Retinal pigment epithelial cell (primary cell): ENCODE measurements around the gene BTG3.

Source experiments
- DNase-seq: peaks from one replicate; pipeline ENCODE4 v3.0.0-alpha.2; 2010; ENCODE audit warnings: low read depth
- H3K4me3 ChIP-seq: 2 replicates; pipeline ENCODE4 v1.5.1; 2011; ENCODE audit warnings: mild to moderate bottlenecking, low read length, control low read depth, moderate library complexity
- TF ChIP-seq, protein P1 (sequence below): conservative IDR thresholded peaks from 2 replicates; pipeline ENCODE4 v1.5.1; 2011; ENCODE audit warnings: low read depth, low read length, control low read depth, inconsistent platforms

Gene BTG3, protein sequence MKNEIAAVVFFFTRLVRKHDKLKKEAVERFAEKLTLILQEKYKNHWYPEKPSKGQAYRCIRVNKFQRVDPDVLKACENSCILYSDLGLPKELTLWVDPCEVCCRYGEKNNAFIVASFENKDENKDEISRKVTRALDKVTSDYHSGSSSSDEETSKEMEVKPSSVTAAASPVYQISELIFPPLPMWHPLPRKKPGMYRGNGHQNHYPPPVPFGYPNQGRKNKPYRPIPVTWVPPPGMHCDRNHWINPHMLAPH

DNA sequence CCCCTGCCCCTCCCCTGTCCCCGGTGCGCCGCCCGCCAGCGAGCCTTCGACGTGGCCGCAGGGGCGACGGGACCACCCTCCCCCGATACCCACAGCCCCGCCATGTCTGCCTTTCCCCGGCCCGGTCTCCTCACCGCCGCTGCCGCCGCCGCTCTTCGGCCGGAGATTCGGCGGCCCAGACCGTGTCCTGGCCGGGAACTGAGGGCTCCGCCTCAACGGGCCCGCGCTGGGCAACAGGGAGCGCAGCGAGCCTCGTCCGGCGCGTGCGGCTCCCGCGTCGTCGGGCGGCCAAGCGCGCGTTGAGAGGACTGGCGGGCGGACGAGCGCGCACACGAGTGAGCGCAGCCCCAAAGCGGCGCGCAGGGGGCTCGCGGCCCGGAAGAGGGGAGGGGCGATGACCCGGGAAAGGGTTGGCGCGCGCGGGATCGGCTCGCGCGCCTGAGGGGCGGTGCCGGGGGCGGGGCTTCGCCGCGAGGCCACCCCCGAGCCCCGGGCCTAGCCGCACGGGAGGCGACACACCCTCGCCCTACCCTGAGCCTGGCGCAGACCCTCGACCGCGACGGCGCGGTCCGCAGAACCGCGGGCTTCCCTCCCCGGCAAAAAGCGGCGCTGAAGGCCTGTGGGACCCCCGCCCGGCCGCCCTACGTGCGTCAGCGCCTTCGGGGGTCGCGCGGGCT is at the start of gene BTG3:
Gene BTG3 (minus strand): TSS at position 337 of the 677 bp plus-strand sequence. CDS start 3,757 bp downstream, outside the sequence.
- DNase-seq, result peak; percentile 22
- H3K4me3 ChIP-seq, result peak within 1 kb of the TSS; percentile 88

DNA sequence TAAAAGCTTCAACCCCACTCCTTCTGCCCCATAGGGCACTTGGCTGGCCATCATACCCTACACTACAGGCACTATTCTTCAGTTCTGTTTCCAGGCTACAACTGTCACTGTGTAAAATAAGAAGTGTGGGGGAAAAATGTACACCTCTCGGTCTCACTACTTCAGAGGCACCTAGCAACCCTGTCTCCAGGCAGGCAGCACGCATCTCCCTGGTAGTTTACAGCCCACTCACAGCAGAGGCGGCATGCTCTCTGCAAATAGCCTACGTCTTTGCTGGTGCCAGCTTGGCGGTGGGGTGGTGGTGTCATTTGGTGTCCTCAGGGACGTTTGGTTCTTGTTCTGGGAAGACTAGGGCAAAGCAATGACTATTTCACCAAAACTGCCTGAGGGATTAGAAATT is 48.2 kb upstream of the BTG3 start:
- H3K4me3 ChIP-seq, result no peak overlapping the region
- TF ChIP-seq, protein P1, sequence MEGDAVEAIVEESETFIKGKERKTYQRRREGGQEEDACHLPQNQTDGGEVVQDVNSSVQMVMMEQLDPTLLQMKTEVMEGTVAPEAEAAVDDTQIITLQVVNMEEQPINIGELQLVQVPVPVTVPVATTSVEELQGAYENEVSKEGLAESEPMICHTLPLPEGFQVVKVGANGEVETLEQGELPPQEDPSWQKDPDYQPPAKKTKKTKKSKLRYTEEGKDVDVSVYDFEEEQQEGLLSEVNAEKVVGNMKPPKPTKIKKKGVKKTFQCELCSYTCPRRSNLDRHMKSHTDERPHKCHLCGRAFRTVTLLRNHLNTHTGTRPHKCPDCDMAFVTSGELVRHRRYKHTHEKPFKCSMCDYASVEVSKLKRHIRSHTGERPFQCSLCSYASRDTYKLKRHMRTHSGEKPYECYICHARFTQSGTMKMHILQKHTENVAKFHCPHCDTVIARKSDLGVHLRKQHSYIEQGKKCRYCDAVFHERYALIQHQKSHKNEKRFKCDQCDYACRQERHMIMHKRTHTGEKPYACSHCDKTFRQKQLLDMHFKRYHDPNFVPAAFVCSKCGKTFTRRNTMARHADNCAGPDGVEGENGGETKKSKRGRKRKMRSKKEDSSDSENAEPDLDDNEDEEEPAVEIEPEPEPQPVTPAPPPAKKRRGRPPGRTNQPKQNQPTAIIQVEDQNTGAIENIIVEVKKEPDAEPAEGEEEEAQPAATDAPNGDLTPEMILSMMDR, result no peak
- DNase-seq, result no peak

More for the DNA sequence above, at the start of gene BTG3:
- TF ChIP-seq, protein P1, result no peak

DNA sequence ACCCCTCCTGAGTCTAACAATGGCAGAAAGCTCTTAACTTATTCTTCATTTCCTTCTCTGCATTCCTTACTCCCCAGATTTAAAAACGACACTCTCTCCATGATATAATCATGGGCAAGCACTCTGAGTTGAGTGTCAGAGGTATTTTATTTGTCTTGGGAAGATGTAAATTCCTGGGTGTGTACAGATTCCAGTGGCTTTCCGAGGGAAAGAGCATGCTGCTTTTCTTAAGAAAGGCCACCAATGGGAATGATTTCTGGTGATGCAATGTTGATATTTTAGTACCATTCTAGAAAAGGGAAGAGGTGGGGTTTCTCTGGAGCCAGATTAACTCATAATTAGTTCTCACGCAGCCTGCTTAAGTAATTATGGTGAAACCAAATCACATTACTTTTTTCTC is 47.8 kb upstream of the BTG3 start:
- TF ChIP-seq, protein P1, result no peak
- peak; percentile 64 for DNase-seq
- H3K4me3 ChIP-seq, result no peak overlapping the region

DNA sequence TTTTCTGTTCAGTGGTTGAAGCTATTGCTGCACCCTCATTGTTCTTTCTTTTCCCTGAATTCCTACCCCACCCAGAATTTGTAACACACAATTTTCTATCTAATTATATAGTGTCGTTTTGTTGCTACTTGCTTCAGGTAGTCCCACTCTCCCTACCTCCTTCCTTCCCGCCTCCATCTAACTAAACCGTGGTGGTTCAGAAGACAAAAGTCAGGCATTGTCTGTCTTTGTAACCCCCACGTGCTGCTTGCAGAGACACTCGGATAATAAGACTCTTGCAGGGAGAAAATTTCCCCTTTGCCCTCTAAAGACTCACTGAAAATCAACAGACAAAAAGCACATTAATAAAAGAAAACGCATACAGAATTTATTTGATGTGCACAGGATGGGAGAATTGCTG is 46.2 kb upstream of the BTG3 start:
- H3K4me3 ChIP-seq, result no peak overlapping the region
- TF ChIP-seq, protein P1, result no peak
- no peak for DNase-seq

DNA sequence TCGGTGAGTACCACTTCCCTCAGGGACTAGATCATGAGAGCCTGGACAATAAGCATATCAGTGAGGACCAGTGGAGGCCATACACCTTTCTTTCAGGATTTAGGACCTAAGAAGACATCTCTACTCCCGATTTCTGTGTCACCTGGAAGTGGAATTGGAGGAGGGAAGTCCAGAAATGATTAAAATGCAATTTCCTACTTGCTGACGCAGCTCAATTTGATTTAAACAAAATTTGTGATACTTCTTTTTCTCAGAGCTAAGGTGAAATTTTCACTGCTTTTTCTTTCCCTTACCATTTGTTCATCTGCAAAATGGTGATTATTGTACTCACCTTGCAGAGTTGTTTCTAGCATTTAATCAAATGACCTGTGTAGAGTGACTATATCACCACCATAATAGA is 38.8 kb upstream of the BTG3 start:
- TF ChIP-seq, protein P1, result no peak
- no peak for DNase-seq
- H3K4me3 ChIP-seq, result no peak overlapping the region

DNA sequence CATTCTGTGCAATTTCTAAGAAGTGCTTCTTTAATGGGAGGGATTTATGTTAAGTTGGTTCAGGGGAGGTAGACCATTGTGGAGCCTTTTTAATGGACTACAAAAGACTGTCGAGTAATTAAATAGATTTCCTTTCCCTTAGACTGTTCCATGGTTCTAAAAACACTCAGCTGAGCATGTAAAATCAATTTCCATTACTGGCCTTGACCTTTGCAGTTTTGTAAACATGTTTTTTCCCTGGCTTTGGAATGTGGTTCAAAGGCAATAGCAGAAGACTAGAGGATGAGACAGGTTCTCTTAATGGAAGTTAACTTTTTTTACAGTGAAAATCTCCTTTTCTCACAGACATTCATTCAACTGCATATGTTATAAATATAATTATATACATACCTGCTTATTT is 37.6 kb upstream of the BTG3 start:
- DNase-seq, result no peak
- TF ChIP-seq, protein P1, result no peak
- no peak overlapping the region for H3K4me3 ChIP-seq

DNA sequence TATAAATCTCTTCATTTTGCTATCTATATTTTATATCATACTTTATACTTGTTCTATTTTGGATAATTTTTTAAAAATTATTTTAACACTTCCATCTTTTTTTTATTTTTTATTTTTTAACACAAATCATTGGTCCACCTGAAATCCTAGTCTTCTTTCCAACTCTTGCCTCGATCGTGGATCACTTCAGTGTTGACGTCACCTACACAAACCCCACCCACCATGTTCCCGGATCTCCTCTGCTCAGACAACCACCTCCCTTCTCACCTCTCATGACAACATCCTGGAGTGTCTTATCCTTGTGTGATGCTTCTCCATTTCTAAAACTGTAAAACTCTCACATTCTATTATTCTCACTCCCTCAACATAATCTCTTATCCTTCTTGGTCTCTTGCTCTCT is 34.1 kb upstream of the BTG3 start:
- DNase-seq, result no peak
- TF ChIP-seq, protein P1, result no peak
- H3K4me3 ChIP-seq, result no peak overlapping the region
